GM23338 (cell line): ENCODE results near the gene PGBD5. TPM values are rescaled to one million over a fixed set of nuclear protein-coding genes. Genes with fewer than 3 reads are reported as not detected.
A peak's percentile ranks its signal among the peaks of the same experiment; 100 is the strongest.

Experiments used
- ATAC-seq: fragments of 200-7000 bp; cut with Tn5 transposase; 3 replicates; pipeline ENCODE4 v1.9.1; 2020
- DNase-seq: peaks from one replicate; pipeline ENCODE4 v3.0.0-alpha.2; 2015; ENCODE audit warnings: low spot score
- H2AFZ ChIP-seq: fragments of 200-600 bp; sonication (generic); 2 replicates; pipeline ENCODE4 v1.8.0; 2016; ENCODE audit warnings: antibody characterized with exemption, mild to moderate bottlenecking, moderate library complexity
- H3F3A ChIP-seq: fragments of 200-600 bp; sonication (generic); replicated peaks from 2 replicates; pipeline ENCODE4 v1.8.0; 2017; ENCODE audit warnings: antibody characterized with exemption, mixed run types, low read depth
- H3K27ac ChIP-seq: fragments of 200-600 bp; sonication (generic); 2 replicates; pipeline ENCODE4 v1.6.1; 2016; ENCODE audit warnings: low read depth
- H3K27me3 ChIP-seq: fragments of 200-600 bp; sonication (generic); 2 replicates; pipeline ENCODE4 v1.8.0; 2016; ENCODE audit warnings: mild to moderate bottlenecking, mixed run types, moderate library complexity; ENCODE audit not compliant: insufficient read depth
- H3K36me3 ChIP-seq: fragments of 200-600 bp; sonication (generic); 2 replicates; pipeline ENCODE4 v1.8.0; 2016; ENCODE audit warnings: mild to moderate bottlenecking; ENCODE audit not compliant: insufficient read depth
- H3K4me1 ChIP-seq: fragments of 200-600 bp; sonication (generic); 2 replicates; pipeline ENCODE4 v1.8.0; 2016; ENCODE audit warnings: mild to moderate bottlenecking, moderate library complexity; ENCODE audit not compliant: insufficient read depth
- H3K4me2 ChIP-seq: fragments of 200-600 bp; sonication (generic); 2 replicates; pipeline ENCODE4 v1.7.1; 2017; ENCODE audit warnings: mixed run types
- H3K4me3 ChIP-seq: fragments of 200-600 bp; sonication (generic); 2 replicates; pipeline ENCODE4 v1.6.1; 2016; ENCODE audit warnings: mixed run types
- H3K79me2 ChIP-seq: fragments of 200-600 bp; sonication (generic); replicated peaks from 2 replicates; pipeline ENCODE4 v1.8.0; 2017; ENCODE audit warnings: mild to moderate bottlenecking; ENCODE audit not compliant: insufficient read depth
- H3K9me2 ChIP-seq: fragments of 200-600 bp; sonication (generic); 2 replicates; pipeline ENCODE4 v1.8.0; 2017; ENCODE audit not compliant: insufficient read depth
- H4K20me1 ChIP-seq: fragments of 200-600 bp; sonication (generic); replicated peaks from 2 replicates; pipeline ENCODE4 v1.8.0; 2017; ENCODE audit warnings: mild to moderate bottlenecking; ENCODE audit not compliant: insufficient read depth
- H3K27ac Mint-ChIP-seq: 2 replicates; pipeline ENCODE4 v1.8.0; 2020; ENCODE audit warnings: inconsistent platforms, mild to moderate bottlenecking, moderate library complexity, mixed read lengths
- H3K27me3 Mint-ChIP-seq: 3 replicates; pipeline ENCODE4 v1.8.0; 2022; ENCODE audit warnings: low read depth, mild to moderate bottlenecking, moderate library complexity, mixed read lengths, inconsistent platforms; ENCODE audit not compliant: insufficient read depth, poor library complexity
- H3K36me3 Mint-ChIP-seq: 3 replicates; pipeline ENCODE4 v1.8.0; 2021; ENCODE audit warnings: low read depth, mild to moderate bottlenecking, inconsistent platforms, moderate library complexity, mixed read lengths
- H3K4me1 Mint-ChIP-seq: 3 replicates; pipeline ENCODE4 v1.8.0; 2020; ENCODE audit warnings: mild to moderate bottlenecking, inconsistent platforms, mixed read lengths
- H3K4me3 Mint-ChIP-seq: 3 replicates; pipeline ENCODE4 v1.8.0; 2021; ENCODE audit warnings: moderate library complexity, mild to moderate bottlenecking, inconsistent platforms, mixed read lengths
- H3K9me3 Mint-ChIP-seq: 3 replicates; pipeline ENCODE4 v1.8.0; 2020; ENCODE audit warnings: moderate library complexity, mild to moderate bottlenecking, inconsistent platforms, mixed read lengths
- CTCF ChIP-seq, 2 experiments: fragments of 200-600 bp in 1 of 2; sonication (generic) in 1 of 2; conservative IDR thresholded peaks; 2 replicates each; pipeline versions ENCODE4 v1.5.1 to v1.6.1; 2016 to 2017; ENCODE audit warnings: antibody characterized with exemption in 2 of 2, low read depth in 2 of 2, mild to moderate bottlenecking in 2 of 2, moderate library complexity in 1 of 2
- EZH2 ChIP-seq: fragments of 200-600 bp; sonication (generic); IDR thresholded peaks from one replicate; pipeline ENCODE4 v1.8.0; 2017; ENCODE audit warnings: antibody characterized with exemption, mild to moderate bottlenecking, low read depth; ENCODE audit not compliant: unreplicated experiment
- EZH2phosphoT487 ChIP-seq: fragments of 200-600 bp; sonication (generic); IDR thresholded peaks from one replicate; pipeline ENCODE4 v1.8.1; 2018; ENCODE audit warnings: antibody characterized with exemption; ENCODE audit not compliant: unreplicated experiment
- JUNB ChIP-seq: IDR thresholded peaks from one replicate; pipeline ENCODE4 v1.6.1; 2016; ENCODE audit warnings: antibody characterized with exemption; ENCODE audit not compliant: unreplicated experiment
- NANOG ChIP-seq: IDR thresholded peaks from 2 replicates; pipeline ENCODE4 v1.6.1; 2016; ENCODE audit warnings: antibody characterized with exemption, borderline replicate concordance
- POLR2AphosphoS5 ChIP-seq: IDR thresholded peaks from 2 replicates; pipeline ENCODE4 v1.6.1; 2016; ENCODE audit warnings: antibody characterized with exemption, low read depth
- REST ChIP-seq: IDR thresholded peaks from one replicate; pipeline ENCODE4 v1.6.1; 2018; ENCODE audit warnings: antibody characterized with exemption; ENCODE audit not compliant: unreplicated experiment
- STAT1 ChIP-seq: IDR thresholded peaks from one replicate; pipeline ENCODE4 v1.6.1; 2016; ENCODE audit warnings: antibody characterized with exemption; ENCODE audit not compliant: unreplicated experiment
- ZNF114 ChIP-seq: fragments of 250-450 bp; sonication (Bioruptor Pico); IDR thresholded peaks from 2 replicates; pipeline ENCODE4 v1.5.0; 2020; ENCODE audit warnings: mild to moderate bottlenecking, moderate library complexity
- ZNF331 ChIP-seq: fragments of 250-450 bp; sonication (Bioruptor Pico); IDR thresholded peaks from 2 replicates; pipeline ENCODE4 v1.5.0; 2020; ENCODE audit warnings: low read depth, mild to moderate bottlenecking, moderate library complexity
- ZNF462 ChIP-seq: fragments of 250-450 bp; sonication (Bioruptor Pico); IDR thresholded peaks from 2 replicates; pipeline ENCODE4 v1.5.0; 2020; ENCODE audit warnings: mild to moderate bottlenecking, moderate library complexity
- polyA plus RNA-seq: library from polyadenylated mRNA; unstranded; fragments of >200 nt; fragmentation: Nextera tagmentation; extraction: Ambion mirVana; gene quantifications from 2 replicates; pipeline ENCODE4 v1.2.1, GENCODE V29; 2016
- total RNA-seq: library from RNA; depleted of rRNA; stranded (reverse); fragments of >200 nt; shearing (Covaris generic); gene quantifications from 2 replicates; pipeline ENCODE4 v1.2.3, GENCODE V29; 2014

PGBD5 gene
- total and polyA plus RNA-seq, 2 experiments from 2014 or later = 3.4 to 16.6 TPM

GRCh38 chr1:230342699-230343098, 83.4 kb downstream of the PGBD5 start:
- Histone ChIP-seq H3K4me3 (no peak overlapping the region), H3F3A (no peaks in the 10 kb centered on the region), H3K9me2 (no peaks in the 10 kb centered on the region), H3K27me3 (no peaks in the 10 kb centered on the region), H3K27ac (no peak overlapping the region), H3K79me2 (no peaks in the 10 kb centered on the region), H3K4me1 (no peaks in the 10 kb centered on the region), H2AFZ (no peak overlapping the region), H3K4me2 (no peak overlapping the region), H3K36me3 (no peaks in the 10 kb centered on the region; the same call in 1 of the 2 replicates), H4K20me1 (peaks cover 4% of the 10 kb centered on the region)
- DNase-seq (no peak), ATAC-seq (no peak)
- Mint-ChIP-seq H3K4me3 (no peak overlapping the region), H3K27ac (no peak overlapping the region; the same call in 1 of the 2 replicates), H3K27me3 (peaks cover 5% of the 10 kb centered on the region), H3K9me3 (no peaks in the 10 kb centered on the region), H3K4me1 (peaks cover 7% of the 10 kb centered on the region; the same call in 1 of the 3 replicates), H3K36me3 (peaks cover 22% of the 10 kb centered on the region)
- TF ChIP-seq POLR2AphosphoS5 (no peak), JUNB (no peak), ZNF462 (CRISPR knock-in tag) (no peak)

DNA sequence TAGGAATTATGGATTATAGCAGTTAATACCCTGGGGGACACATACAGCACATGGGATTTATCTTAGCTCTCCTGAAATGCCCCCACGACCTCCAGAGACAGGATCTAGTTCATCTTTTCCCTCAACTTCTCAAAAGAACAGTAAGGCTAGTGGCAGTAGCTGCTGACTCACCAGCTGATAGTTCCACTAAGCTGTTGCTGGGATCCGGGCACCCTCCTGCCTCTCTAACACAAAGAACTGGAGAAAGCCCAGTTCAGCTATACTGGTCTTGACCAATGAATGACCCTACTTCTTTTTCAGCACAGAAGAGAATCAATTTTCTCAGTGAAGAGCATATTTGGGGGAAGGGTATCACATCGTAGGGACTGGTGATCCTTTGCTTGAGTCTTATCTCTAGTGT, 84.1 kb downstream of the PGBD5 start:
- Mint-ChIP-seq H3K27me3 (peaks cover 7% of the 10 kb centered on the region), H3K4me3 (no peak overlapping the region), H3K36me3 (peaks cover 25% of the 10 kb centered on the region), H3K4me1 (peaks cover 7% of the 10 kb centered on the region; the same call in 1 of the 3 replicates), H3K9me3 (no peaks in the 10 kb centered on the region), H3K27ac (0 out of 2 replicates have a peak overlapping the region, but pooled peaks have one; percentile 12)
- no peak overlapping the region for H3K4me2 ChIP-seq
- no peaks in the 10 kb centered on the region for H3K4me1 ChIP-seq
- H3K27me3 ChIP-seq = no peaks in the 10 kb centered on the region
- no peak overlapping the region for H3K4me3 ChIP-seq
- H3K9me2 ChIP-seq = no peaks in the 10 kb centered on the region
- H4K20me1 ChIP-seq = peaks cover 4% of the 10 kb centered on the region
- ATAC-seq = no peak
- H3K79me2 ChIP-seq = no peaks in the 10 kb centered on the region
- H3K27ac ChIP-seq = no peak overlapping the region
- H3F3A ChIP-seq = no peaks in the 10 kb centered on the region
- DNase-seq = no peak
- no peaks in the 10 kb centered on the region; the same call in 1 of the 2 replicates for H3K36me3 ChIP-seq
- no peak overlapping the region for H2AFZ ChIP-seq
- no peak for TF ChIP-seq CTCF (conservative IDR thresholded peaks at IDR 0.05; ENCODE audit: low read depth in 2 of 2)
- TF ChIP-seq ZNF114 (CRISPR knock-in tag) = no peak
- no peak for TF ChIP-seq JUNB
- TF ChIP-seq REST = no peak
- no peak for TF ChIP-seq ZNF331 (CRISPR knock-in tag)
- no peak for TF ChIP-seq STAT1
- TF ChIP-seq NANOG = no peak
- TF ChIP-seq EZH2phosphoT487 = no peak
- TF ChIP-seq EZH2 = no peak
